Cerebellar nuclear complex (tissue), 1 donor: Measurements from ENCODE around the gene CDK5RAP3.
"Not testable (repeated sequence)": the region's sequence is repeated elsewhere in the genome, so short reads cannot be mapped to it uniquely, and the experiment has no call there.

Experiments
- DNase-seq, 2 experiments: peaks; one replicate each; lab custom pipeline; 2025; lab: John Stamatoyannopoulos, UW

CDK5RAP3 gene, protein sequence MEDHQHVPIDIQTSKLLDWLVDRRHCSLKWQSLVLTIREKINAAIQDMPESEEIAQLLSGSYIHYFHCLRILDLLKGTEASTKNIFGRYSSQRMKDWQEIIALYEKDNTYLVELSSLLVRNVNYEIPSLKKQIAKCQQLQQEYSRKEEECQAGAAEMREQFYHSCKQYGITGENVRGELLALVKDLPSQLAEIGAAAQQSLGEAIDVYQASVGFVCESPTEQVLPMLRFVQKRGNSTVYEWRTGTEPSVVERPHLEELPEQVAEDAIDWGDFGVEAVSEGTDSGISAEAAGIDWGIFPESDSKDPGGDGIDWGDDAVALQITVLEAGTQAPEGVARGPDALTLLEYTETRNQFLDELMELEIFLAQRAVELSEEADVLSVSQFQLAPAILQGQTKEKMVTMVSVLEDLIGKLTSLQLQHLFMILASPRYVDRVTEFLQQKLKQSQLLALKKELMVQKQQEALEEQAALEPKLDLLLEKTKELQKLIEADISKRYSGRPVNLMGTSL

DNA sequence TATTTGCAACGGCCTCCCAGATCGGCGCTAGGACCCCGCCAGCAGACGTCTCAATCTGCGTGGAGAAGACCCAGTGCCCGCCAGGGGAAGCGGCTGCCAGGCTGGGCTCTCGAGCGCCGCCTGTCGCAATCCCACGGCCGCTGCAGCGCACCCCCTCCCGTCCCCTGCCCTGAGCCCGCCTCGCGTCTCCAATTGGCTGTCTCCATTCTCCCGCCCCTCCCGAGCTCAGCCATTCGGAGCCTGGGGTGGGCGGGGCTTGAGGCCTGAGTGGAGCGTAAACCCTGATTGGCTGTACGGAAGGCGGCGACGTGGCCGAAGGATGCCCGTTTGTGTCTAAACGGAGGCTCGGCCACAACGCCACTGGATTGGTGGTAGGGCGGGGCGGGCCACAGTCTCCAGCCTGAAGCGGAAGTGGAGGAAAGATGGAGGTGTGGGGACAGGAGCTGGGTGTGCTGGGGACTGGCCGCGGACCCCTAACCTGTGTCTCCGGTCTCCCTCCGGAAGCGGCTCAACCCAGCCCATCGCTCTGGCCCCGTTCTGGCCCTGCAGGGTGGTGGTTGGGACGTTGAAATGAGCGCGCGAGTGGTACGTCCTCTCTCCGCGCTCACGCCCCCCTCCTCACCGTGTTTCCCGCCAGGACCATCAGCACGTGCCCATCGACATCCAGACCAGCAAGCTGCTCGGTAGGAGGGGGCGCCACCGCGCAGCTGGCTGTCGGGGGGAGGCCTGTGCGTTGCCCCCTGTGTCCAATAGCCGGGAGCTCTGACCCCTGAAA lies at the start of gene CDK5RAP3:
TSS of gene CDK5RAP3 (plus strand) at position 389 of the 775 bp plus-strand sequence. CDS start at position 423, 34 bp downstream.
- DNase-seq, result peak; percentile 91 to 99

DNA sequence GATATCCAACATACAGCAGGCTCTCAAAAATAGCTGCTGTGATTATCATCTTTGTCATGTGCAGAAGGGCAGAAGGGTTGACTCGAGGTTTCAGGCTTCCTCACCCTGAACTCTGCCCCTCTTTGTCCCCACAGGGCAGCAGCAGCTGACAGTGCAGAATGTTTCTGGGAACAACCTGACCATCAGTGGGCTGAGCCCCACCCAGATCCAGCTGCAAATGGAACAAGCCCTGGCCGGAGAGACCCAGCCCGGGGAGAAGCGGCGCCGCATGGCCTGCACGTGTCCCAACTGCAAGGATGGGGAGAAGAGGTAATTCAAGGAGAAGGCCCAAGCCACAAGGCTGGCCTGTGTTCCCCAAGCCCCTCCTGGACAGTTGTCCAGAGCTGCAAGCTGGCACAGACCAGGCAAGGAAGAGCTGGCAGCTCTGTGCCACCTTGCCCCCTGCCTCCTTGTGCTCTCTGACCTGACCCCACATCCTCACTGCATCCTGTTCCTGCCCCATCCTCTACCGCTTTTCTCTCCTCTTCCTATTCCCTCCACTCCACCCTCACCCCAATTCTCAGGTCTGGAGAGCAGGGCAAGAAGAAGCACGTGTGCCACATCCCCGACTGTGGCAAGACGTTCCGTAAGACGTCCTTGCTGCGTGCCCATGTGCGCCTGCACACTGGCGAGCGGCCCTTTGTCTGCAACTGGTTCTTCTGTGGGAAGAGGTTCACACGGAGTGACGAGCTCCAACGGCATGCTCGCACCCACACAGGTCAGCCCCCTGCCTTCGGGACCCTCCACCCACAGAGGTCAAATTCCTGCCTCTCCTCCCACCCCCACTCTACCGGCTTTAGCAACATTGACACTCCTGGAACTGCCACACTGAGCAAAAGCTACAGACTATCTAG lies 45.9 kb upstream of the CDK5RAP3 start:
- no peak for DNase-seq

DNA sequence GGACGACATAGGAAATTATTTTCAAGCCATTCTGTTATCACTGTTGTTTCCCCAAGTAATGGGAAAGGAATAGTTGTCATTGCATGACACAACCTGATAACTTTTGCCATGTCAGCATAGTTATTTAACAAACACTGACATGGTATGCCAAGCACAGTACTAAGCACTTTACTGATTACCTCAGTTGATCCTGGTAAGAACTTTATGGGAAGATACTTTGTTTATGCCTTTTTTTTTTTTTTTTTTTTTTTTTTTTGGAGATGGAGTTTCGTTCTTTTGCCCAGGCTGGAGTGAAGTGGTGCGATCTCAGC lies 45.3 kb upstream of the CDK5RAP3 start:
- no peak for DNase-seq

DNA sequence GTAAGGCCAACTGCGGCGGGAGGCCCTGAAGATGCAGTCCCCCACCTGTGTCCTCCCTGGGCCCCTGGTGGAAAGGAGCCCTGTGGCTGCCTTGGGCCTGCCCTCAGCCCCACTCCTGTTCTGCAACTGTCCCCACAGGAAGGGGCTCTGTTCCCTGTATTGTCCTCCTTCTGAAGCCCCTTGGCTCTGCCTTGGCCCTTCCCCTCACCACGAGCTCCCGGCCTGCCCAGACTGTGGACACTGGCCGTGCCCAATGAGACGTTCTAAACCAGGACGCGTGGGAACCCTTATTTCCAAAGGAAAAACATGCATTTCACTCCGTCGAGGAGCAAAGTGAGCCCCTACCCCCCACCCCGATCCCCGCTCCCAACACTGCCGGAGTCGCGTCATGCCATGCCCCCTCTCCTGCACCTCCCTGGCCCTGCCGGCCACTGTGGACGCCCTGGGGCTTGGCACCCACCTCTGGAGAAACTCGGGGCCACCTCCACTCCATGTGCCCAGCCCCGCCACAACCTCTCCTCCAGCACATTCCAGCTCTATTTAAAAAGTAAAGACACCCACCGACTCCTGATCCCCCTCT lies 43.0 kb upstream of the CDK5RAP3 start:
- DNase-seq, result no peak

DNA sequence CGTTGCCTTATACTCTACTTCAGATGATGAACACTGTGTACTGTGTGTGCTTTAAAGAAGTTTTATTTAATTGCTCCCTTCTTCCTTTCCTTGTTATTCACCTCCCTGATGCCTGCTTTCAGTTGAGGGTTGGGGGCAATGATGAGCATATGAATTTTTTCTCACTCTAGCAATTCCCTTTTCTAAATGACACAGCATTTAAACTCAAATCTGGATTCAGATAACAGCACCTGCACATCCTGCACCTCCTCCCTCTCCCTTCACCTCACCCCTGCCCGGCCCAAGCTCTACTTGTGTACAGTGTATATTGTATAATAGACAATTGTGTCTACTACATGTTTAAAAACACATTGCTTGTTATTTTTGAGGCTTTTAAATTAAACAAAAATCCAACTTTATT lies 42.5 kb upstream of the CDK5RAP3 start:
- no peak for DNase-seq

DNA sequence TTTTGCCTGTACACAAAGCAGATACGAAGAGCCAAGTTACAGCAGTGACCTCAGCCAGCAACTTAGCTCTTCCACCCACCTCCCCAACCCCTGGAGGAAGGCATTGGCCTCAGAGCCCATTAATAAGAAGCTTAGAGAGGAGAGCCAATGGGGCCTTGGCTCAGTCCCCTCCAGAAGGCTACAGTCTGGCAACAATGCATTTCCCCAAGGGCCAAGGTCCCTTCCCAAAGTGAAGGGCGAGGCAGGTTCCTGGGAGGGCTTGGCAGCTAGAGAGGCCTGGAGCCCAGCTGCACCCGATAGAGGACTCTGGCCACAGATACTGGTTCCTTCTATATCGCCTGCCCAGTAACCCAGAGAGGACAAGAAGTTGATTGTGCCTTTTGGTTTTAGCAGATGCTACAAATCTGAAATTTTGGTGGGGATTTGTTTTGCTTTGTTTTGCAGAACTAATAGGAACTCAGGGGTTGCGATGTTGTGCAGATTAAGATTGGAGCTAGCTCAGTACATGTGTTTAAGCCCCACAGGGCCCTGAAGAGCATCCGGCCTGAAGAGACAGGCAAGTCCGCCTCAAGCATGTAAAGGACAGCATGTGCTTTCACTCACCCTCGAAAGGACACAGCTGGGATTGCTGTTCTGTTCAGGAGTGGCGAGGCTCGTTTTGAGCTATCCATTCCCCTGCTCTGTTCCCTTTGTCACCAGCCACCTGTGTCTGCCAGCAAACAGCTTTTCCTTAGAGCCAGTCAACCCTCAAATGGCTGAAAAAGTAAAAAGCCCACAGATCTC lies 41.5 kb upstream of the CDK5RAP3 start:
- no peak for DNase-seq

DNA sequence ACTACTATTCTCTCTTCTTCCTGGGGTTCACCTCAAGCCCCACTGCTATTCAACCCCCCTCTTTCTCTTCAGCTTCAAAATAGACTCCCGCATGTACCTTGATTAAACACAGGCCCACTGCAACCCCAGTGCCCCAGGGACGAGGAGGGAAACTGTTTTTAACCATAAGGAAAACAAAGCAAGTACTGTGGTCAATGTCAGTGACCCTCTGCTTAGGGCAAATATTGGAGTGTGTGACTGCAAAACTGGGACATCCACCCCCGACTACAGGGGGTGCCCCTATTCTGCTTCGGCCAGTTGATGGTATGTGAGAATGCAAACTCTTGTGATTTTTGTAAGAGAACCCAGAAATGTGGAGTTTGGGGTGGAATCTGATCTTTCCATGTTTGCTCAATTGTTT lies 39.1 kb upstream of the CDK5RAP3 start:
- no peak for DNase-seq

DNA sequence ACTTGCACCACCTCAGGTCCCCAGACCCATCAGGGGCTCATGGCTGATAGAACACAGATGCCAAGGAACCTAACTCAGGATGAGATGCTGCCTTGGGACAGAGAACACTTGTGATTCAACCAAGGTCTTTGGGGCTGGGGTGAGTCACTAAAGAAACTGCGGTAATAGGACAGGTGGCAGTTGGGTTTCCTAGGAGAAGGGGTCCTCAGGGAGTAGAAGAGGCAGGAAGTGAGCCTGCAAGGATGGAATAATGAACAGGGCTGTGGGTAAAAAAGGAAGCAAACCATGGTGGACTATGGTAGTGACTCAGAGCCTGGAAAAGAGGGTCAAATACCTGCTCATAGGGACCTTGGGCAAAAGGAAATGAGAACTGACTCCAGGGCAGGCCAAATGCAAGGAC lies 36.1 kb upstream of the CDK5RAP3 start:
- no peak for DNase-seq

DNA sequence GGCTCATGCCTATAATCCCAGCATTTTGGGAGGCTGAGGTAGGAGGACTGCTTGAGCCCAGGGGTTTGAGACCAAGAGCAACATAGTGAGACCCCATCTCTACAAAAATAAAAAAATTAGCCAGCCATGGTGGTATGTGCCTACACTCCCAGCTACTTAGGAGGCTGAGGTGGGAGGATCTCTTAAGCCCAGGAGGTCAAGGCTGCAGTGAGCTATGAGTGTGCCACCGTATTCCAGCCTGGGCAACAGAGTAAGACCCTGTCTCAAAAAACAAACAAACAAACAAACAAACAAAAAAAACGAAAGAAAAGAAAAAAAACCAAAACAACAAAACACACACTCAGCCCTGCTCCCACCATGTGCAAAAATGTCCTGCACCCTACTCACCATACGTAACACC lies 35.4 kb upstream of the CDK5RAP3 start:
- not testable (repeated sequence) for DNase-seq

DNA sequence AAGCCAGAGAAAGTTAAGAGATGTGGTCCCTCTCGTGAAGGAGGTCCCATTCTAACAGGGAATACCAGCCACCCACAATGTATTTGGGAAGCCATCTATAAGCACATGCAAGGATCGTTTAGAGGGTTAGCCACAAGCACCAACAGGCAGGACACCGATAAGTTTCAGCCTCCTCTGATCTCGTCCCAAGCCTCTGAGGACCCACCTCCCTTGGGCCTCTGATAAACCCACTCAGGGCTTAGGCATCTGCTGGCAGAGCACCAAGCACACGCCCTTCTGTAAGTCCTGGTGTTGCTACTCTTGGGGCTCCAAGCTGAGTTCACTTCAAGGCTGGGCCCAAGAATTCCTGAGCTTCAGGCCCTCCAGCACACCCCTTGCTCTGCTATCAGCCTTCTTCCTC lies 35.0 kb upstream of the CDK5RAP3 start:
- DNase-seq, result no peak

DNA sequence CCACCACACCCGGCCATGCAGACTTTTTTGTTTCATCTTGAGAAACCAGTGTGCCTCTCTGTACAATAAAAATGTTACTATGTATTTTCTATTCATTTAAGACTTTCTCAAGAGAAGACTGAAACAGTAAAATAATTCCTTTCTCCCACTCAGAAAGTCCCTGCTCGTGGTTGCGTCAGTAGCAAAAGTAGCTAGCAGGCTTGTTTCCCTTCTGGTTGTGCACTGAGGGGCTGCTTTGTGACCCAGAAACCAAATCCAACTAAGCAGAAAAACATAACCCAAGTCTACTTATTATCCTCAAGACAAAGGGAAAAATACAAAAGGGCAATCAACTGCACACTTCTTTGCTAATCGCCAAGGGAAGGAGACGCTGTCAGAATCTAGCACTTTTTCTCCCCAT lies 33.0 kb upstream of the CDK5RAP3 start:
- DNase-seq, result no peak

DNA sequence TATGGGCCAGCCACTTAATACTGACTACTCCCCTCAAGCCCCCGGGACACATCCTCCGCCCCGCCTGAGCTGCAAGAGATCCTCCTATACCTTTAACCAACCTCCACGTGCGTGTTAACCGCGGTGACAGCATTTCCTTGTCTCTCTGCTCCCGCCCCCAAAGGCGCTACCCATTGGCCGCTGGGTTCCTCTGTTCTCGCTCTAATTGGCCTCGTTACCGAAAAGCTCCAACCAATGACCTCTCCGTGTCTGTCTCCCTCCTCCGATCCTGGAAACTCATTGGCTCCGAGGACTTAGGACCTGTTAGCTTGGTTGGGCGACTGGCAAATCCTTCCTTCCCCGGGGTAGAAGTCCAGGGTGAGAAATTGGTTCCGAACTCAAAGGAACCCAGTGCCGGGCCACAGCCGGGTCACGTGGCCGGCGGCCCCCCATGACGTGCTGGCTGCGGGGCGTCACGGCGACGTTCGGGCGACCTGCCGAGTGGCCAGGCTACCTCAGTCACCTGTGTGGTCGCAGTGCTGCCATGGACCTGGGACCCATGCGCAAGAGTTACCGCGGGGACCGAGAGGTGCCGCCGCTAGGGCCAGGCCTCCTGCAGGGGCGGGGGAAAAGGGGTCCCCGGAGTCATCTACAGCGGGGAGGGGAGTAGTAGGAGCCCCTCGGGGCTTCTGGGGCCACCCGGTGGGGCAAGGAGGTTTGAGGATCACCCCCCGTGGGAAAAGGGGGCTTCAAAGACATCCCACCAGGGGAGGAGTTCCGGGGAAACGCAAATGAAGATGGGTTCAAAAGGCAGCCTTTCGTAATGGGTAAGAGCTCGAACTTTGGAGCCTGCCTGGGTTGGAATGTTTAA lies 29.4 kb upstream of the CDK5RAP3 start, which contains the start of gene PNPO:
TSS of gene PNPO (plus strand) at position 326 of the 850 bp plus-strand sequence. CDS start at position 431, 105 bp downstream.
- DNase-seq, result peak; percentile 93 to 95

DNA sequence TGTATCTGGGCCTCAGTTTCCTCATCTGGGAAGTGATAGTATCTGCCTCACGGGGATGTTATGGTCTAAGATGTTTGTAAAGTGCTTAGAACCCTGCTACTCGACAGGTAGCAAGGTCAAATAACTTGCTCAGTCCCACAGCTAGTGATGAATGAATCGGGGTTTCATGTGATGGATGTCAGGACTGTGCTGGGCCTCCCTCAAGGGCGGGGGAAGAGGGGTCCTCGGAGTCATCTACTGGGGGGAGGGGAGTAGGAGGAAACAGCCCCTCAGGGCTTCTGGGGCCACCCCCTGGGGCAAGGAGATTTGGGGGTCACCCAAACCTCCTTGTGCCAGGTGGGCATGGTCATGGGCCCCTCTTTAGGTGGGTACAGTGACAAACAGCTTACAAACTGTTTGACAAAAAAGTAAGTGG lies 28.8 kb upstream of the CDK5RAP3 start:
- no peak for DNase-seq

DNA sequence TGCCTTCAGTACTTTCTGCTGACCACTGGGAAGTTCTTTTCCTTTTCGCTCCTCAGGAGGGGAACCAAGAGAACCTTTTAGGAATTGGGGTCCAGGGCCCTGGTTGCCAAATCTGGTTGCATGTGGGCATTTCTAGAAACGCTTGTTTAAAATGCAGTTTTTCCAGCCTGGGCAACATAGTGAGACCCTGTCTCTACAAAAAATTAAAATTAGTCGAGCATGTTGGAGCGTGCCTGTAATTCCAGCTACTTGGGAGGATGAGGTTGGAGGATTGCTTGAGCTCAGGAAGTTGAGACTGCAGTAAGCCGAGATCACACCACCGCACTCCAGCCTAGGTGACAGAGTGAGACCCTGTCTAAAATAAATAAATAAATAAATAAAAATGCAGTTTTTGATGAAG lies 28.3 kb upstream of the CDK5RAP3 start:
- DNase-seq, result no peak

DNA sequence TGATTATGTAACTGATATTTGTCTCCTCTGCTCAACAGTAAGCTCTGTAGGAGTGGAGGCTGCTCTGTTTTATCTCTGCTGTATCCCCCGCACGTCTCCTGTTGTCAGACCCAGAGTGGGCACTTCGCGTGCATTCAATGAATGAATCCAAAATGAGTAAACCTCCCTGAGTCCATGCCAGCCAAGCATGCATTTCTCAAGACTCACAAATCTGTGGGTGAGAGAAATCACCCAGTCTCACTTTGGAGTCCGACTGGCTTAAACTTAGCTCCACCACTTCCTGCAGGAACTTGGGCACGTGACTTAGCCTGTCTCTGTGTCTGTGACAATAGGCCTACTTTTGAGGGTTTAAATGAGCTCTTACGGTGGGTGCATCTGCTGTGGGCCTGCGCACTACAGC lies 25.8 kb upstream of the CDK5RAP3 start:
- DNase-seq, result no peak

DNA sequence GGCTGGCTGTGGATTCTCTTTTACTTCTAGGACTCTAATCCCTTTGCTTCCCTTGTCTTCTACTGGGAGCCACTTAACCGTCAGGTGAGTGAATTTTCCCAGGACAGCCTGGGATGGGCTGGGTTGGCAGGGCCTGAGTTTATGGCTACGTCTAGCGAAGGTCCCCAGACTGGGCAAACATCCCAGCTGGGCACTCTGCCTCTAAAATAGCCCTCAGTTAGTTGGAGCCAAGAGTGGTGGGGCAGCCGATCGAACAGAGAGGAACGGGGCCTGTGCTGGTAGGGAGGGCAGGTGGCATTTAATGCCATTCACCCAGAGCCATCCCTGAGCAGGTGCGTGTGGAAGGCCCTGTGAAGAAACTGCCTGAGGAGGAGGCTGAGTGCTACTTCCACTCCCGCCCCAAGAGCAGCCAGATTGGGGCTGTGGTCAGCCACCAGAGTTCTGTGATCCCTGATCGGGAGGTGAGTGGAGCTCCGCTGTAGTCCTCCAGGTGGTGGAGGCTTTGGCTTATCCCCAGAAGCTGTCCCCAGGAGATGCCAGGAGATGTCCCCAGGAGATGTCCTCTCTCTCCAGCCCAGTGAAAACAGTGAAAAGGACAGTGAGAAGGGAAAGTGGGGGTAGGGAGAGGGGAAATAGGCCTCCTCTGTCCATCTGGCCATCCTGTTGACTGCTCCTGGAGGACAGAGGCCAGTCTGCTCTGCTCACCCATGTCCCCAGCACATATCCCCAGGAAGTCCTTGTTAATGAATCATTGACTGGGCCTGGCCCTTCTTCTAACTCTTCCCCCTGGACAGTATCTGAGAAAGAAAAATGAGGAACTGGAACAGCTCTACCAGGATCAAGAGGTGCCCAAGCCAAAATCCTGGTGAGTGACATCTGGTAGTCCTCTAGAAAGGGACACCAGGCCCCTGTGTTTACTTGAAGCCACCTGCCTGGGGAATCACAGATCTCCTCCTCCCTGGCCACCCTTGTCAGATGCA lies 25.1 kb upstream of the CDK5RAP3 start:
- peak in 1 of 2 experiments; percentile 61 for DNase-seq

DNA sequence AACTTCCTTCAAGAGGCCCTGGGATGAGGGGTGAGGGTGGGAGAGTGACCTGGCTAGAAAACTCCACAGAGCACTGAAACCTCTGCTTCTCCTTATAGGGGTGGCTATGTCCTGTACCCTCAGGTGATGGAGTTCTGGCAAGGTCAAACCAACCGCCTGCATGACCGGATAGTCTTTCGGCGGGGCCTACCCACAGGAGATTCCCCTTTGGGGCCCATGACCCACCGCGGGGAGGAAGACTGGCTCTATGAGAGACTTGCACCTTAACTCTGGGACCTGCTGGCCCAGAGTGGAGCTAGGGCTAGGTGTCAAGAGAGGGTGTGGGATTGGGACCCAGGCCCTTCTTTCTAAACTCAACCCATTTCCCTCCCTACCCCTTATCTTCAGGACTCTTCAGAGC lies 24.4 kb upstream of the CDK5RAP3 start:
- DNase-seq, result no peak

DNA sequence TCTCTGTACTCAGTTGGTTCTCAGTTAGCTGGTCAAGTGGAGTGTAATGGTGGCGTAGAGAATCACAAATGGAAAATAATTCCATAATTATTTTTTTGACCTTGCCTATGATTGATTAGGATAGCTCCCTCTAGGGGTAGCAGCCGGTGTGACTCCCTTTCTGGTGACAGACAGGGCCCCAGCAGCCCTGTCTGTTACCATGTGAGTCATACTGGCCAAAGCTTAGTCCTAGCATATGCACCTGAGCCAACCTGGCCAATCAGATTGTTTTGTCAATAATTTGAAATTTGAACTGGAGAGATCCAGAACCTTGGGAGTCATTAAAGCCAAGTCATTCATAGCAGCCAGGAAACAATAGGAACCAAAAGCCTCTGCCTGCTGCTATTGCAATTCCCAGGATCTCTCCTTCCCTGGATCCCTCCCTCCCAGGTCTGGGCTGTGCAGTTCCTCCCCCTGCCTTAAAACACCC lies 23.9 kb upstream of the CDK5RAP3 start:
- DNase-seq, result no peak
